B cell (primary cell): ENCODE results near the gene CAPN10. TPM values are rescaled to one million over a fixed set of nuclear protein-coding genes. Genes with fewer than 3 reads are reported as not detected.

Experiments used
- ATAC-seq: fragments of 200-7000 bp; cut with Tn5 transposase; one replicate; pipeline ENCODE4 v1.10.0; 2021; ENCODE audit warnings: low read depth, mild to moderate bottlenecking, moderate number of reproducible peaks, moderate library complexity
- CTCF ChIA-PET: fragments of 350-600 bp; sonication (Branson Sonifier 250); formaldehyde crosslinking; loops from one replicate; lab custom pipeline; 2021; ENCODE audit warnings: antibody characterized with exemption, inconsistent platforms; lab: Charles Lee
- POLR2A ChIA-PET: fragments of 350-600 bp; sonication (Branson Sonifier 250); formaldehyde crosslinking; loops from one replicate; lab custom pipeline; 2021; ENCODE audit warnings: antibody characterized with exemption; lab: Charles Lee
- DNase-seq: peaks from one replicate; pipeline ENCODE4 v3.0.0; 2013
- H2AFZ ChIP-seq: 2 replicates; pipeline ENCODE4 v1.6.1; 2012; ENCODE audit warnings: mild to moderate bottlenecking, low read depth, low read length; ENCODE audit not compliant: insufficient read depth, poor library complexity, severe bottlenecking
- H3K27ac ChIP-seq, 2 donors: 1 replicate in 1 of 2; 2 replicates in 1 of 2; pipeline ENCODE4 v1.5.1; 2012 to 2013; ENCODE audit warnings: low read length in 2 of 2, mild to moderate bottlenecking in 2 of 2, moderate library complexity in 1 of 2
- H3K27me3 ChIP-seq, 4 experiments: fragments of 200-600 bp in 1 of 4; sonication (generic) in 1 of 4; replicated peaks in 1 of 4; 1 replicate in 2 of 4; 2 replicates in 2 of 4; pipeline versions ENCODE4 v1.6.1 to v1.7.0; 2013 to 2016; ENCODE audit warnings: low read length in 3 of 4, mild to moderate bottlenecking in 2 of 4, mixed read lengths in 1 of 4, moderate library complexity in 1 of 4; ENCODE audit not compliant: insufficient read depth in 4 of 4, control insufficient read depth in 3 of 4; ENCODE audit errors: control extremely low read depth in 1 of 4
- H3K36me3 ChIP-seq, 2 experiments: replicated peaks in 1 of 2; 1 replicate in 1 of 2; 2 replicates in 1 of 2; pipeline versions ENCODE4 v1.6.1 to v1.7.1; 2013; ENCODE audit warnings: low read length in 1 of 2; ENCODE audit not compliant: insufficient read depth in 2 of 2, control insufficient read depth in 1 of 2; ENCODE audit errors: control extremely low read depth in 1 of 2, extremely low read depth in 1 of 2
- H3K4me1 ChIP-seq, 2 donors: fragments of 200-600 bp in 1 of 2; sonication (generic) in 1 of 2; 1 replicate in 1 of 2; 2 replicates in 1 of 2; pipeline versions ENCODE4 v1.5.1 to v1.6.1; 2013 to 2017; ENCODE audit warnings: low read length in 2 of 2; ENCODE audit not compliant: control insufficient read depth in 2 of 2, insufficient read depth in 2 of 2
- H3K4me2 ChIP-seq: replicated peaks from 2 replicates; pipeline ENCODE3; 2012; ENCODE audit warnings: mild to moderate bottlenecking, low read depth, low read length; ENCODE audit not compliant: poor library complexity, severe bottlenecking
- H3K4me3 ChIP-seq, 5 experiments: fragments of 200-600 bp in 1 of 5; sonication (generic) in 1 of 5; 1 replicate in 3 of 5; 2 replicates in 2 of 5; pipeline versions ENCODE4 v1.5.1 to v1.7.0; 2011 to 2016; ENCODE audit warnings: low read length in 4 of 5, mild to moderate bottlenecking in 4 of 5, low read depth in 2 of 5, control low read depth in 1 of 5, moderate library complexity in 1 of 5; ENCODE audit not compliant: insufficient read depth in 1 of 5; ENCODE audit errors: control extremely low read depth in 1 of 5, extremely low read depth in 1 of 5
- H3K79me2 ChIP-seq: fragments of 200-600 bp; sonication (generic); one replicate; pipeline ENCODE4 v1.6.0; 2016; ENCODE audit warnings: low read length; ENCODE audit not compliant: control insufficient read depth, insufficient read depth
- H3K9ac ChIP-seq: fragments of 200-600 bp; sonication (generic); 2 replicates; pipeline ENCODE4 v1.6.1; 2017; ENCODE audit warnings: mild to moderate bottlenecking, low read length, moderate library complexity
- H3K9me3 ChIP-seq, 3 donors: one replicate each; pipeline versions ENCODE4 v1.6.1 to v1.7.1; 2013; ENCODE audit warnings: low read length in 2 of 3; ENCODE audit not compliant: control insufficient read depth in 2 of 3, insufficient read depth in 1 of 3; ENCODE audit errors: control extremely low read depth in 1 of 3
- H4K20me1 ChIP-seq: 2 replicates; pipeline ENCODE4 v1.6.0; 2012; ENCODE audit warnings: mild to moderate bottlenecking, low read length; ENCODE audit not compliant: insufficient read depth, control insufficient read depth, poor library complexity, severe bottlenecking
- H3K27ac Mint-ChIP-seq: one replicate; pipeline ENCODE4 v1.8.0; 2021; ENCODE audit warnings: mixed read lengths
- H3K27me3 Mint-ChIP-seq: one replicate; pipeline ENCODE4 v1.8.0; 2021; ENCODE audit warnings: mixed read lengths
- H3K4me1 Mint-ChIP-seq: one replicate; pipeline ENCODE4 v1.8.0; 2021; ENCODE audit warnings: mixed read lengths
- H3K4me3 Mint-ChIP-seq: one replicate; pipeline ENCODE4 v1.8.0; 2021; ENCODE audit warnings: mixed read lengths
- H3K9me3 Mint-ChIP-seq: one replicate; pipeline ENCODE4 v1.8.0; 2022; ENCODE audit warnings: mixed read lengths; ENCODE audit not compliant: insufficient read depth
- EZH2 ChIP-seq: IDR thresholded peaks from 2 replicates; pipeline ENCODE4 v1.6.1; 2012; ENCODE audit warnings: borderline replicate concordance, low read depth, mild to moderate bottlenecking, moderate library complexity, low read length; ENCODE audit not compliant: insufficient read depth, poor library complexity, severe bottlenecking
- WGBS: methylation state at CpG from one replicate; pipeline ENCODE4 v1.1.5; 2013; ENCODE audit warnings: missing lambda C conversion rate; ENCODE audit not compliant: insufficient coverage; 5-methylcytosine and 5-hydroxymethylcytosine counted together
- intact Hi-C: fragments of 100-400 bp; cut with micrococcal nuclease; formaldehyde crosslinking; loops from one replicate; pipeline ENCODE4 v1.10.0; 2022
- polyA plus RNA-seq: library from polyadenylated mRNA; depleted of rRNA; stranded (reverse); fragments of >200 nt; gene quantifications from 2 replicates; pipeline ENCODE4 v1.2.3, GENCODE V29; 2012
- total RNA-seq, 2 donors: library from RNA; stranded (reverse); fragments of 120-200 nt in 1 of 2; gene quantifications; 1 replicate in 1 of 2; 2 replicates in 1 of 2; pipeline versions ENCODE4 v1.2.3 to v1.2.4, GENCODE V29; 2013 to 2022
- TF ChIP-seq, protein P1 (sequence below): fragments of 200-600 bp; IDR thresholded peaks from one replicate; pipeline ENCODE4 v1.8.0; 2022; ENCODE audit warnings: antibody characterized with exemption, mild to moderate bottlenecking

CAPN10 gene
- total and polyA plus RNA-seq, 2 donors (not counting 1 experiment from before 2014, with no cell fraction given), result 73.4 to 92.1 TPM

- Histone ChIP-seq H3K4me2 (no peak overlapping the region), H3K9ac (no peak overlapping the region), H3K9me3 (no peaks in the 10 kb centered on the region), H3K4me3 (no peak overlapping the region), H3K27me3 (no peaks in the 10 kb centered on the region), H3K36me3 (peaks cover 0 to 44% of the 10 kb centered on the region in 2 experiments), H3K79me2 (peaks cover 66% of the 10 kb centered on the region), H3K27ac (no peak overlapping the region), H4K20me1 (peaks cover 78% of the 10 kb centered on the region), H2AFZ (no peak overlapping the region), H3K4me1 (peaks cover 4% of the 10 kb centered on the region in 2 donors)
- ATAC-seq (no peak), DNase-seq (no peak)
- ChIA-PET POLR2A (no interaction called here), CTCF (no interaction called here)
- TF ChIP-seq EZH2, result no peak
- TF ChIP-seq, protein P1, sequence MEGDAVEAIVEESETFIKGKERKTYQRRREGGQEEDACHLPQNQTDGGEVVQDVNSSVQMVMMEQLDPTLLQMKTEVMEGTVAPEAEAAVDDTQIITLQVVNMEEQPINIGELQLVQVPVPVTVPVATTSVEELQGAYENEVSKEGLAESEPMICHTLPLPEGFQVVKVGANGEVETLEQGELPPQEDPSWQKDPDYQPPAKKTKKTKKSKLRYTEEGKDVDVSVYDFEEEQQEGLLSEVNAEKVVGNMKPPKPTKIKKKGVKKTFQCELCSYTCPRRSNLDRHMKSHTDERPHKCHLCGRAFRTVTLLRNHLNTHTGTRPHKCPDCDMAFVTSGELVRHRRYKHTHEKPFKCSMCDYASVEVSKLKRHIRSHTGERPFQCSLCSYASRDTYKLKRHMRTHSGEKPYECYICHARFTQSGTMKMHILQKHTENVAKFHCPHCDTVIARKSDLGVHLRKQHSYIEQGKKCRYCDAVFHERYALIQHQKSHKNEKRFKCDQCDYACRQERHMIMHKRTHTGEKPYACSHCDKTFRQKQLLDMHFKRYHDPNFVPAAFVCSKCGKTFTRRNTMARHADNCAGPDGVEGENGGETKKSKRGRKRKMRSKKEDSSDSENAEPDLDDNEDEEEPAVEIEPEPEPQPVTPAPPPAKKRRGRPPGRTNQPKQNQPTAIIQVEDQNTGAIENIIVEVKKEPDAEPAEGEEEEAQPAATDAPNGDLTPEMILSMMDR, result no peak
- 97% methylated on average over 20 of the region's 20 CpGs for WGBS
- Mint-ChIP-seq H3K27ac (no peak overlapping the region), H3K4me3 (no peak overlapping the region), H3K4me1 (peaks cover 8% of the 10 kb centered on the region), H3K27me3 (no peaks in the 10 kb centered on the region), H3K9me3 (no peaks in the 10 kb centered on the region)
- intact Hi-C loops, result no loop called here
These were observed 6.6 kb downstream of the CAPN10 start for GRCh38 chr2:240593026-240593702.

GRCh38 chr2:240593703-240594451, 7.3 kb downstream of the CAPN10 start:
- Histone ChIP-seq H3K4me3 (no peak overlapping the region), H3K79me2 (peaks cover 59% of the 10 kb centered on the region), H2AFZ (no peak overlapping the region), H3K27ac (no peak overlapping the region), H3K9me3 (no peaks in the 10 kb centered on the region), H3K9ac (no peak overlapping the region), H4K20me1 (peaks cover 71% of the 10 kb centered on the region), H3K4me2 (no peak overlapping the region), H3K4me1 (no peaks in the 10 kb centered on the region), H3K27me3 (no peaks in the 10 kb centered on the region), H3K36me3 (peaks cover 0 to 49% of the 10 kb centered on the region in 2 experiments)
- ATAC-seq, result no peak
- no peak overlapping the region for H3K4me3 Mint-ChIP-seq
- TF ChIP-seq, protein P1, result no peak
- no peak for TF ChIP-seq EZH2
- WGBS, result 97% methylated on average over 18 of the region's 19 CpGs
- intact Hi-C loops, result no loop called here
- DNase-seq, result no peak
- H3K9me3 Mint-ChIP-seq, result no peaks in the 10 kb centered on the region
- H3K4me1 Mint-ChIP-seq, result peaks cover under 1% of the 10 kb centered on the region
- POLR2A ChIA-PET, result no interaction called here
- CTCF ChIA-PET, result interaction anchor here (0.9 kb wide), 1 partner anchor 7 kb away, joined by 3 read pairs; the partner anchor contains the start of gene CAPN10
- H3K27ac Mint-ChIP-seq, result no peak overlapping the region
- no peaks in the 10 kb centered on the region for H3K27me3 Mint-ChIP-seq
